ENCODE measurements around the gene TNNC1. TPM values are rescaled to one million over a fixed set of nuclear protein-coding genes. Genes with fewer than 3 reads are reported as not detected.

TNNC1 gene
- total RNA-seq, 5 donors from 2014 or later (not counting 1 experiment from before 2014, with no cell fraction given): 2.8 to 8.8 (median 4.5) TPM

- Mint-ChIP-seq H3K36me3 (peaks cover 37% of the 10 kb centered on the region), H3K27ac (no peak overlapping the region), H3K9me3 (no peaks in the 10 kb centered on the region), H3K4me3 (no peak overlapping the region), H3K4me1 (peaks cover 29 to 32% (median 31%) of the 10 kb centered on the region in 3 donors), H3K27me3 (no peaks in the 10 kb centered on the region)
- Histone ChIP-seq H3K27ac (ENCODE audit: low read length) (no peak overlapping the region), H3K27me3 (replicated peaks in 1 of 2; ENCODE audit: control insufficient read depth in 2 of 2, extremely low read depth in 1 of 2, insufficient read depth in 2 of 2, low read length in 1 of 2) (no peaks in the 10 kb centered on the region), H3K4me3 (ENCODE audit: control insufficient read depth in 1 of 2, extremely low read depth in 1 of 2, low read length in 1 of 2) (no peak overlapping the region), H3K4me1 (ENCODE audit: control insufficient read depth in 1 of 2, extremely low read depth in 1 of 2, insufficient read depth in 2 of 2, low read length in 2 of 2) (peaks cover 17 to 48% of the 10 kb centered on the region in 2 experiments), H3K36me3 (ENCODE audit: control insufficient read depth in 2 of 2, extremely low read depth in 1 of 2, insufficient read depth in 1 of 2, low read length in 1 of 2) (peaks cover 32 to 63% of the 10 kb centered on the region in 2 donors), H3K9me3 (no peaks in the 10 kb centered on the region)
- WGBS (ENCODE audit: insufficient coverage): 95% methylated on average over 13 of the region's 20 CpGs
- ATAC-seq (replicated peaks in 1 of 4) (no peak), DNase-seq (no peak)
- POLR2A ChIA-PET: no interaction called here
- CTCF ChIA-PET: interaction anchor here in 1 of 2 donors (1.4 kb wide), 1 partner anchor 40 kb away, joined by 5 read pairs; no protein-coding TSS in a partner anchor
These were observed 46.9 kb downstream of the TNNC1 start for GRCh38 chr3:52406791-52407510.

GRCh38 chr3:52406231-52406661, 47.6 kb downstream of the TNNC1 start:
- no peak overlapping the region for H3K4me3 ChIP-seq (ENCODE audit: control insufficient read depth in 1 of 2, extremely low read depth in 1 of 2, low read length in 1 of 2)
- H3K27ac Mint-ChIP-seq: no peak overlapping the region
- DNase-seq: no peak
- H3K27me3 Mint-ChIP-seq: no peaks in the 10 kb centered on the region
- peaks cover 41% of the 10 kb centered on the region for H3K36me3 Mint-ChIP-seq
- WGBS (ENCODE audit: insufficient coverage): 96% methylated on average over 11 of the region's 11 CpGs
- H3K27ac ChIP-seq (ENCODE audit: low read length): no peak overlapping the region
- no peaks in the 10 kb centered on the region for H3K9me3 ChIP-seq
- no peak overlapping the region for H3K4me3 Mint-ChIP-seq
- no peak for ATAC-seq (replicated peaks in 1 of 4)
- no peaks in the 10 kb centered on the region for H3K27me3 ChIP-seq (replicated peaks in 1 of 2; ENCODE audit: control insufficient read depth in 2 of 2, extremely low read depth in 1 of 2, insufficient read depth in 2 of 2, low read length in 1 of 2)
- no peaks in the 10 kb centered on the region for H3K9me3 Mint-ChIP-seq
- POLR2A ChIA-PET: interaction anchor here in 1 of 2 donors (0.7 kb wide), 1 partner anchor 72 kb away, joined by 12 read pairs; no protein-coding TSS in a partner anchor
- CTCF ChIA-PET: no interaction called here
- peaks cover 12 to 41% of the 10 kb centered on the region in 2 experiments for H3K4me1 ChIP-seq (ENCODE audit: control insufficient read depth in 1 of 2, extremely low read depth in 1 of 2, insufficient read depth in 2 of 2, low read length in 2 of 2)
- H3K36me3 ChIP-seq (ENCODE audit: control insufficient read depth in 2 of 2, extremely low read depth in 1 of 2, insufficient read depth in 1 of 2, low read length in 1 of 2): peaks cover 33 to 70% of the 10 kb centered on the region in 2 donors
- H3K4me1 Mint-ChIP-seq: peaks cover 22 to 25% (median 24%) of the 10 kb centered on the region in 3 donors

GRCh38 chr3:52405601-52406110, 48.2 kb downstream of the TNNC1 start:
- no peak for DNase-seq
- ChIA-PET CTCF (no interaction called here), POLR2A (interaction anchor here in 1 of 2 donors (0.7 kb wide), 1 partner anchor 72 kb away, joined by 12 read pairs; no protein-coding TSS in a partner anchor)
- Mint-ChIP-seq H3K4me1 (peaks cover 18 to 21% (median 19%) of the 10 kb centered on the region in 3 donors), H3K27ac (no peak overlapping the region), H3K27me3 (no peaks in the 10 kb centered on the region), H3K9me3 (no peaks in the 10 kb centered on the region), H3K36me3 (peaks cover 42% of the 10 kb centered on the region), H3K4me3 (no peak overlapping the region)
- no peaks in the 10 kb centered on the region for H3K27me3 ChIP-seq (replicated peaks in 1 of 2; ENCODE audit: control insufficient read depth in 2 of 2, extremely low read depth in 1 of 2, insufficient read depth in 2 of 2, low read length in 1 of 2)
- H3K36me3 ChIP-seq (ENCODE audit: control insufficient read depth in 2 of 2, extremely low read depth in 1 of 2, insufficient read depth in 1 of 2, low read length in 1 of 2): peaks cover 33 to 75% of the 10 kb centered on the region in 2 donors
- H3K27ac ChIP-seq (ENCODE audit: low read length): no peak overlapping the region
- no peak for ATAC-seq (replicated peaks in 1 of 4)
- H3K4me3 ChIP-seq (ENCODE audit: control insufficient read depth in 1 of 2, extremely low read depth in 1 of 2, low read length in 1 of 2): no peak overlapping the region
- no peaks in the 10 kb centered on the region for H3K9me3 ChIP-seq
- peaks cover 6 to 37% of the 10 kb centered on the region in 2 experiments for H3K4me1 ChIP-seq (ENCODE audit: control insufficient read depth in 1 of 2, extremely low read depth in 1 of 2, insufficient read depth in 2 of 2, low read length in 2 of 2)
- WGBS (ENCODE audit: insufficient coverage): 100% methylated on average over 2 of the region's 4 CpGs

- H3K27me3 ChIP-seq (replicated peaks in 1 of 2; ENCODE audit: control insufficient read depth in 2 of 2, extremely low read depth in 1 of 2, insufficient read depth in 2 of 2, low read length in 1 of 2): no peaks in the 10 kb centered on the region
- DNase-seq: no peak
- no peak for ATAC-seq (replicated peaks in 1 of 4)
These were observed 48.8 kb downstream of the TNNC1 start for GRCh38 chr3:52405066-52405465.

GRCh38 chr3:52404391-52404790, 49.5 kb downstream of the TNNC1 start:
- Histone ChIP-seq H3K27me3 (replicated peaks in 1 of 2; ENCODE audit: control insufficient read depth in 2 of 2, extremely low read depth in 1 of 2, insufficient read depth in 2 of 2, low read length in 1 of 2) (no peaks in the 10 kb centered on the region), H3K4me3 (ENCODE audit: control insufficient read depth in 1 of 2, extremely low read depth in 1 of 2, low read length in 1 of 2) (no peak overlapping the region), H3K36me3 (ENCODE audit: control insufficient read depth in 2 of 2, extremely low read depth in 1 of 2, insufficient read depth in 1 of 2, low read length in 1 of 2) (peaks cover 33 to 78% of the 10 kb centered on the region in 2 donors), H3K9me3 (no peaks in the 10 kb centered on the region), H3K27ac (ENCODE audit: low read length) (no peak overlapping the region), H3K4me1 (ENCODE audit: control insufficient read depth in 1 of 2, extremely low read depth in 1 of 2, insufficient read depth in 2 of 2, low read length in 2 of 2) (peaks cover 6 to 35% of the 10 kb centered on the region in 2 experiments)
- ChIA-PET CTCF (no interaction called here), POLR2A (no interaction called here)
- H3K27me3 Mint-ChIP-seq: no peaks in the 10 kb centered on the region
- DNase-seq (no peak), ATAC-seq (replicated peaks in 1 of 4) (no peak)
- H3K4me3 Mint-ChIP-seq: no peak overlapping the region
- H3K4me1 Mint-ChIP-seq: peaks cover 18 to 21% (median 19%) of the 10 kb centered on the region in 3 donors
- no peaks in the 10 kb centered on the region for H3K9me3 Mint-ChIP-seq
- no peak overlapping the region for H3K27ac Mint-ChIP-seq
- WGBS (ENCODE audit: insufficient coverage): 99% methylated on average over 10 of the region's 10 CpGs
- H3K36me3 Mint-ChIP-seq: peaks cover 42% of the 10 kb centered on the region

More at GRCh38 chr3:52405066-52405465, 48.8 kb downstream of the TNNC1 start:
- WGBS (ENCODE audit: insufficient coverage): 100% methylated on average over 5 of the region's 6 CpGs
- ChIA-PET CTCF (no interaction called here), POLR2A (no interaction called here)
- Histone ChIP-seq H3K4me3 (ENCODE audit: control insufficient read depth in 1 of 2, extremely low read depth in 1 of 2, low read length in 1 of 2) (no peak overlapping the region), H3K36me3 (ENCODE audit: control insufficient read depth in 2 of 2, extremely low read depth in 1 of 2, insufficient read depth in 1 of 2, low read length in 1 of 2) (peaks cover 33 to 75% of the 10 kb centered on the region in 2 donors), H3K27ac (ENCODE audit: low read length) (no peak overlapping the region), H3K9me3 (no peaks in the 10 kb centered on the region), H3K4me1 (ENCODE audit: control insufficient read depth in 1 of 2, extremely low read depth in 1 of 2, insufficient read depth in 2 of 2, low read length in 2 of 2) (peaks cover 6 to 37% of the 10 kb centered on the region in 2 experiments)
- Mint-ChIP-seq H3K27me3 (no peaks in the 10 kb centered on the region), H3K27ac (peak overlapping the region in 1 of 2 donors; percentile 61), H3K9me3 (no peaks in the 10 kb centered on the region), H3K4me1 (peaks cover 18 to 21% (median 19%) of the 10 kb centered on the region in 3 donors), H3K36me3 (peaks cover 42% of the 10 kb centered on the region), H3K4me3 (no peak overlapping the region)

GRCh38 chr3:52403955-52404354, 49.9 kb downstream of the TNNC1 start:
- Mint-ChIP-seq H3K27me3 (no peaks in the 10 kb centered on the region), H3K27ac (no peak overlapping the region), H3K4me1 (peaks cover 14 to 18% (median 15%) of the 10 kb centered on the region in 3 donors), H3K36me3 (peaks cover 42% of the 10 kb centered on the region), H3K9me3 (no peaks in the 10 kb centered on the region), H3K4me3 (no peak overlapping the region)
- ChIA-PET POLR2A (interaction anchor here in 1 of 2 donors (0.5 kb wide), 1 partner anchor 211 kb away, joined by 3 read pairs; no protein-coding TSS in a partner anchor), CTCF (no interaction called here)
- Histone ChIP-seq H3K36me3 (ENCODE audit: control insufficient read depth in 2 of 2, extremely low read depth in 1 of 2, insufficient read depth in 1 of 2, low read length in 1 of 2) (peaks cover 33 to 81% of the 10 kb centered on the region in 2 donors), H3K4me3 (ENCODE audit: control insufficient read depth in 1 of 2, extremely low read depth in 1 of 2, low read length in 1 of 2) (no peak overlapping the region), H3K27ac (ENCODE audit: low read length) (no peak overlapping the region), H3K27me3 (replicated peaks in 1 of 2; ENCODE audit: control insufficient read depth in 2 of 2, extremely low read depth in 1 of 2, insufficient read depth in 2 of 2, low read length in 1 of 2) (no peaks in the 10 kb centered on the region), H3K9me3 (no peaks in the 10 kb centered on the region), H3K4me1 (ENCODE audit: control insufficient read depth in 1 of 2, extremely low read depth in 1 of 2, insufficient read depth in 2 of 2, low read length in 2 of 2) (peaks cover 2 to 30% of the 10 kb centered on the region in 2 experiments)
- ATAC-seq (replicated peaks in 1 of 4) (no peak), DNase-seq (no peak)
- WGBS (ENCODE audit: insufficient coverage): 100% methylated on average over 3 of the region's 3 CpGs

All from T-cell (primary cell).